Erythroblast (primary cell): Measurements from ENCODE around the gene AP2S1.

Source experiments
- GATA1 ChIP-seq: IDR thresholded peaks from 2 replicates; pipeline ENCODE4 v1.6.1; 2011; ENCODE audit warnings: low read depth, mild to moderate bottlenecking, control low read depth, low read length, moderate library complexity
- POLR2A ChIP-seq: IDR thresholded peaks from 2 replicates; pipeline ENCODE4 v1.6.1; 2011; ENCODE audit warnings: mild to moderate bottlenecking, low read length

DNA sequence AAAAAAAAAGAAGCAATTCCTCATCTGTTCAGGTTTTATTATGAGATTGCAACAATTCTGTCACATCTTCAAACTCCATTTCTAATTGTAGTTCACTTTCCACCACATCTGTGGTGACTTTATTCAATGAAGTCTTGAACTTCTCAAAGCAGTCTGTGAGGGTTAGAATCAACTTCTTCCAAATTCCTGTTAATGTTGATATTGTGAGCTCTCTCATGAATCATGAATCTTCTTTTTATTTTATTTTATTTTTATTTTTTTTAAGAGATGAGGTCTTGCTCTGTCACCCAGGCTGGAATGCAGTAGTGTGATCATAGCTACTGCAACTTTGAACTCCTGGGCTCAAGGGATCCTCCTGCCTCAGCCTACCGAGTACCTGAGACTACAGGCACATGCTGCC is 29.8 kb upstream of the AP2S1 start:
- TF ChIP-seq POLR2A (no peak), GATA1 (no peak)
